Measurements from ENCODE around the gene SLC40A1. TPM values are rescaled to one million over a fixed set of nuclear protein-coding genes. Genes with fewer than 3 reads are reported as not detected.

Gene SLC40A1
- total and polyA plus RNA-seq, 12 donors, result 84.1 to 3,561 (median 883) TPM

DNA sequence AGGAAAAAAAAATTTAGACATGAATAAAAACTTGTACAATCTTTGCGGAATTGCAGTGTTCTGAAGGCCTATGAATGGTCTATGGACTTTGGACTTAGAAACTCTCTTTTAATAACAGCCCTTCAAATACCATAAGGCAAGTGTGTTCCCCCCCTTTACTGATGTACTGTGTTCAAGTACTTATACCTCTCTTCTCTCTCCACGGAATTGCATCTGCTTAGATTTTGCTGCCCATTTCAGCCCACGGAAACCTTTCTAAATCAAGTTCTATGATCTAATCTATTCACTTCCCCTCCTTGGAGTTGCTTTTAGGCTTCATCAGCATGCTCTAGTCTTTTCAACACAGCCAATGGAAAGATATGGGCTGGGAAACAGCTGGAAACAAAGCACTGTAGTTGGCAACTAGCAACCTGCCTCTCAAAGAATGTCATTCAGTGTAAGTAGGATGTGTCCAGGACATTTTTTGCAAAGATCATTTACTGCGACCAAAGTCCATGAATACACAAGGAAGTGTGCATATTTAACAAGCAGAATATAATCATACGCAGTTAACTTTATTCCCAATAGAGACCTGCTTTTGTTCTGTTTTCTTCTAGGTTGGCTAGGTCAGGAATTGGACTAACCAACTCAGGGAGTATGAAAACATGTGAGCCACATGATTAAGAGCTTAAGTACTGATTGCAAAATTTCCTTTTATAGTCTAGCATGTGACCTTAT, 58.0 kb downstream of the SLC40A1 start:
- Histone ChIP-seq H3K9me3 (replicated peaks in 1 of 3) (no peaks in the 10 kb centered on the region), H3K4me3 (no peak overlapping the region), H3K4me1 (replicated peaks in 1 of 2) (peaks cover 33 to 51% of the 10 kb centered on the region in 2 donors), H3K27ac (peak overlapping the region in 2 of 5 donors; percentile 21 to 54), H3K36me3 (replicated peaks in 1 of 2) (no peaks in the 10 kb centered on the region), H3K27me3 (no peaks in the 10 kb centered on the region)
- 76 to 87% (median 82%) methylated on average over 5 of the region's 5 CpGs for WGBS, 4 donors
- DNase-seq, result no peak
- TF ChIP-seq POLR2A (IDR thresholded peaks at IDR 0.05), result no peak
- TF ChIP-seq, protein P1, sequence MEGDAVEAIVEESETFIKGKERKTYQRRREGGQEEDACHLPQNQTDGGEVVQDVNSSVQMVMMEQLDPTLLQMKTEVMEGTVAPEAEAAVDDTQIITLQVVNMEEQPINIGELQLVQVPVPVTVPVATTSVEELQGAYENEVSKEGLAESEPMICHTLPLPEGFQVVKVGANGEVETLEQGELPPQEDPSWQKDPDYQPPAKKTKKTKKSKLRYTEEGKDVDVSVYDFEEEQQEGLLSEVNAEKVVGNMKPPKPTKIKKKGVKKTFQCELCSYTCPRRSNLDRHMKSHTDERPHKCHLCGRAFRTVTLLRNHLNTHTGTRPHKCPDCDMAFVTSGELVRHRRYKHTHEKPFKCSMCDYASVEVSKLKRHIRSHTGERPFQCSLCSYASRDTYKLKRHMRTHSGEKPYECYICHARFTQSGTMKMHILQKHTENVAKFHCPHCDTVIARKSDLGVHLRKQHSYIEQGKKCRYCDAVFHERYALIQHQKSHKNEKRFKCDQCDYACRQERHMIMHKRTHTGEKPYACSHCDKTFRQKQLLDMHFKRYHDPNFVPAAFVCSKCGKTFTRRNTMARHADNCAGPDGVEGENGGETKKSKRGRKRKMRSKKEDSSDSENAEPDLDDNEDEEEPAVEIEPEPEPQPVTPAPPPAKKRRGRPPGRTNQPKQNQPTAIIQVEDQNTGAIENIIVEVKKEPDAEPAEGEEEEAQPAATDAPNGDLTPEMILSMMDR (IDR thresholded peaks at IDR 0.05), result no peak
- intact Hi-C loops (cut with DNase I), result no loop called here

DNA sequence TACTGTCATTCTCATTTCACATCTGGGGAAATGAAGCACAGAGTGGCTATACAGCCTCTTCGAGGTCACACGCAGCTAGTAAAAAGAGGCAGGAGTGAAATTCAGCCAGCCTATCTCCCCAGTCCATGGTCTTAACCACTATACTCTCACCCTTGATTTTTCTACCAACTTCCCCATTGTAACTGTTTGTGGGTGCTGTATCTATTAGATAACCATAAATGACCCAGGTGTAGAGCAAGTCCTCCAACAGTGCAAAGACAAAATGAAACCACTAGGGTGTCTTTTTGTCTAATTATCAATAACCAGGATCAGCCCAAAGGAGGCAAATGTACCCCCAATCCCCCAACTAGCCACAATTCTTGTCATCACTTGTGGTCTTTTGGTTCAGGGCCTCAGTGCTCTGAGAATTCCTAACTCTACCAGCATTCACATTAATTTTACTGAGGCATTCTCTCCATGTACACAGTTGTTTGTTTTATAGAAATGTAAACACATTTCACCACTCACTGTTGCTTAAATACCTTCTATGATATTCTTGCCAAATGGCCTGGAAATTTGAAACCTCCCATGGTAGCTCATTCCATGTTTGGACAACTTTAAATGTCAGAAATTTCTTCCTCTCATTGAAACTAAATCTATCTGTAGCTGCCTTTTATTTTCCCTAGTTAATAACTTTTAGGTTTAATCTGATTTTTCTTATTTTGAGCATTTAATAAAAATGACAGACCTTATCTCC, 58.7 kb downstream of the SLC40A1 start:
- intact Hi-C loops (cut with DNase I), result no loop called here
- no peak overlapping the region for H3K4me3 ChIP-seq
- no peaks in the 10 kb centered on the region for H3K9me3 ChIP-seq (replicated peaks in 1 of 3)
- H3K27ac ChIP-seq, result peak overlapping the region in 1 of 5 donors; percentile 17
- DNase-seq, result no peak
- H3K27me3 ChIP-seq, result no peaks in the 10 kb centered on the region
- H3K4me1 ChIP-seq (replicated peaks in 1 of 2), result peaks cover 33 to 54% of the 10 kb centered on the region in 2 donors
- no peaks in the 10 kb centered on the region for H3K36me3 ChIP-seq (replicated peaks in 1 of 2)
- no peak for TF ChIP-seq POLR2A (IDR thresholded peaks at IDR 0.05)
- TF ChIP-seq, protein P1 (IDR thresholded peaks at IDR 0.05), result no peak
- WGBS, 4 donors, result 93 to 98% (median 97%) methylated on average over 2 of the region's 2 CpGs

DNA sequence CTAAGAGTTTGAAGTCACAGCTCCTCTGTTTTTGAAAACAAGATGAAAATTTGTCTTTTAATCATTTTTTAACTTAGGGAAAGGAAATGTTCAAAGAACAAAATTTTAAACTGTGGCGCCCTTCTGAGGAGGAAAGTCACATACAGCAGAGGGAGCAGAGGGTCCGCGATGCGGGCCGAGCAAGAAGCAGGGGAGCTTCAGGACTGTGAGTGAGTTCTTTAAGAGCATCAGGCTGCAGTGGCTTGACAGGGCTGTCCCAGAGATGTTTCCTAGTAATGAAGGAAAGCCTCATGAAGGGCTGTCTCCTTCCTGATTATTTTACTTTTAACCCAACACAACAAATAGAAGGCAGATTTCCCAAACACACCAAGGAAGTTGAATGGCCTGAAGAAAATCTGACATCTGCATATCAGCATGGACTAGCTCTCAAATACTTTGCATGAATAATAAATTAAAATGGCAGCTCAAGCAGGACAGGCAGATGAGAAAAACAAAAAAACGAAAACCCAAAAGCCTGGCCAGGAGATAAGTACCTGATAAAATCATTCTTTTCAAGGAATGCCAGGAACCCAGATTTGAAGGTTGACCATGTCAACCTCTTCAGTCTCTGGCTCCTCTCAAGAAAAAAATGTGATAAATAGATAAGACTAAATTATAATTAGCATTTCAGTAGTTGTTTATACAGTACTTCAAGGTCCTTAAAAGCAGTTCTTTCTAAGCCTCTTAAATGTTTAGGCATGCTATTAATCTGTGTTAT, 60.8 kb downstream of the SLC40A1 start:
- intact Hi-C loops (cut with DNase I), result no loop called here
- 57 to 71% (median 63%) methylated on average over 6 of the region's 6 CpGs for WGBS, 4 donors
- peak overlapping the region in 3 of 5 donors; percentile 20 to 34 (median 20) for H3K27ac ChIP-seq

More for the DNA sequence above, 60.8 kb downstream of the SLC40A1 start:
- DNase-seq, result peak in 2 of 7 donors; percentile 26 to 27
- H3K36me3 ChIP-seq (replicated peaks in 1 of 2), result no peaks in the 10 kb centered on the region
- TF ChIP-seq POLR2A (IDR thresholded peaks at IDR 0.05), result no peak
- TF ChIP-seq, protein P1 (IDR thresholded peaks at IDR 0.05), result no peak
- H3K4me3 ChIP-seq, result no peak overlapping the region
- no peaks in the 10 kb centered on the region for H3K9me3 ChIP-seq (replicated peaks in 1 of 3)
- H3K27me3 ChIP-seq, result no peaks in the 10 kb centered on the region
- peaks cover 33 to 73% of the 10 kb centered on the region in 2 donors for H3K4me1 ChIP-seq (replicated peaks in 1 of 2)
